H1 (cell line): ENCODE measurements around the gene MUC13. TPM values are rescaled to one million over a fixed set of nuclear protein-coding genes. Genes with fewer than 3 reads are reported as not detected.

Source experiments
- CTCF ChIA-PET: fragments of 300-600 bp; sonication (Branson Sonifier 250); formaldehyde crosslinking; loops from one replicate; lab custom pipeline; 2021; ENCODE audit not compliant: partially characterized antibody; lab: Charles Lee
- POLR2A ChIA-PET: fragments of 300-600 bp; sonication (Branson Sonifier 250); formaldehyde crosslinking; loops from one replicate; lab custom pipeline; 2021; ENCODE audit warnings: inconsistent platforms; ENCODE audit not compliant: partially characterized antibody; lab: Charles Lee
- DNase-seq, 2 experiments: peaks; one replicate each; pipeline versions ENCODE4 v3.0.0 to v3.0.0-alpha.2; 2010 to 2022; ENCODE audit warnings: low spot score in 2 of 2, low read depth in 1 of 2, mixed read lengths in 1 of 2
- FAIRE-seq: peaks from 2 replicates; lab custom pipeline; 2011; peaks lifted over from hg19 to GRCh38; lab: Jason Lieb, UNC
- H2AFZ ChIP-seq: 2 replicates; pipeline ENCODE4 v1.8.1; 2012; ENCODE audit warnings: low read length, inconsistent platforms
- H2AK5ac ChIP-seq: 2 replicates; pipeline ENCODE4 v1.6.1; 2013; ENCODE audit warnings: low read depth, low read length
- H2BK120ac ChIP-seq: replicated peaks from 2 replicates; pipeline ENCODE3; 2013; ENCODE audit warnings: low read depth, low read length, inconsistent platforms
- H2BK12ac ChIP-seq: 2 replicates; pipeline ENCODE4 v1.6.1; 2013; ENCODE audit warnings: low read depth, low read length
- H2BK15ac ChIP-seq: 2 replicates; pipeline ENCODE4 v1.6.1; 2013; ENCODE audit warnings: low read length
- H2BK20ac ChIP-seq: 2 replicates; pipeline ENCODE4 v1.6.1; 2013; ENCODE audit warnings: low read length
- H2BK5ac ChIP-seq: 2 replicates; pipeline ENCODE4 v1.6.1; 2013; ENCODE audit warnings: low read depth, low read length
- H3K14ac ChIP-seq: 2 replicates; pipeline ENCODE4 v1.6.1; 2013; ENCODE audit warnings: inconsistent platforms; ENCODE audit not compliant: insufficient read length
- H3K18ac ChIP-seq: 2 replicates; pipeline ENCODE4 v1.6.1; 2013; ENCODE audit warnings: low read length; ENCODE audit errors: extremely low read depth
- H3K23ac ChIP-seq: 2 replicates; pipeline ENCODE4 v1.6.1; 2013; ENCODE audit warnings: inconsistent platforms; ENCODE audit not compliant: insufficient read length
- H3K23me2 ChIP-seq: 2 replicates; pipeline ENCODE4 v1.6.1; 2013; ENCODE audit warnings: low read depth, low read length
- H3K27ac ChIP-seq: 2 replicates; pipeline ENCODE4 v1.6.1; 2011; ENCODE audit warnings: low read depth, low read length, inconsistent platforms
- H3K27me3 ChIP-seq, 4 experiments: replicated peaks in 1 of 4; 1 replicate in 1 of 4; 2 replicates in 3 of 4; pipeline versions ENCODE4 v1.6.1 to v1.8.1; 2011 to 2013; ENCODE audit warnings: low read length in 3 of 4, mild to moderate bottlenecking in 3 of 4, inconsistent platforms in 2 of 4, mixed read lengths in 2 of 4, moderate library complexity in 1 of 4; ENCODE audit not compliant: control insufficient read depth in 3 of 4, insufficient read depth in 3 of 4; ENCODE audit errors: extremely low read depth in 1 of 4
- H3K36me3 ChIP-seq, 4 experiments: 2 replicates each; pipeline versions ENCODE4 v1.6.1 to v1.8.1; 2011 to 2013; ENCODE audit warnings: mild to moderate bottlenecking in 4 of 4, low read length in 3 of 4, moderate library complexity in 2 of 4, control low read depth in 1 of 4, inconsistent platforms in 1 of 4; ENCODE audit not compliant: insufficient read depth in 4 of 4, control insufficient read depth in 2 of 4
- H3K4ac ChIP-seq: replicated peaks from 2 replicates; pipeline ENCODE3; 2013; ENCODE audit warnings: low read length, low read depth, mixed read lengths, inconsistent platforms; ENCODE audit not compliant: insufficient read length
- H3K4me1 ChIP-seq, 4 experiments: replicated peaks in 1 of 4; 1 replicate in 1 of 4; 2 replicates in 3 of 4; pipeline versions ENCODE4 v1.6.1 to v1.8.1; 2011 to 2013; ENCODE audit warnings: low read length in 3 of 4, inconsistent platforms in 2 of 4, mixed read lengths in 1 of 4; ENCODE audit not compliant: insufficient read depth in 4 of 4, control insufficient read depth in 3 of 4
- H3K4me2 ChIP-seq, 2 experiments: 2 replicates each; pipeline versions ENCODE4 v1.6.1 to v1.8.1; 2011 to 2013; ENCODE audit warnings: low read depth in 2 of 2, low read length in 2 of 2, control low read depth in 1 of 2, inconsistent platforms in 1 of 2, mild to moderate bottlenecking in 1 of 2; ENCODE audit not compliant: insufficient read depth in 1 of 2
- H3K4me3 ChIP-seq, 4 experiments: fragments of 200-600, 300-600 bp in 1 of 4; sonication (generic), shearing (Covaris generic), sonication (Bioruptor Twin) in 1 of 4; 2 replicates each; pipeline versions ENCODE4 v1.5.1 to v1.8.1; 2011 to 2016; ENCODE audit warnings: low read length in 4 of 4, low read depth in 3 of 4, control low read depth in 2 of 4, inconsistent platforms in 2 of 4, mild to moderate bottlenecking in 2 of 4, mixed read lengths in 1 of 4, moderate library complexity in 1 of 4; ENCODE audit not compliant: insufficient read depth in 2 of 4; ENCODE audit errors: extremely low read depth in 1 of 4
- H3K56ac ChIP-seq: replicated peaks from 2 replicates; pipeline ENCODE3; 2013; ENCODE audit warnings: low read depth, mild to moderate bottlenecking, mixed read lengths, low read length, inconsistent platforms; ENCODE audit not compliant: insufficient read length
- H3K79me1 ChIP-seq: 2 replicates; pipeline ENCODE4 v1.6.1; 2013; ENCODE audit warnings: low read depth, low read length, control low read depth
- H3K79me2 ChIP-seq, 2 experiments: 2 replicates each; pipeline versions ENCODE4 v1.6.1 to v1.8.1; 2012 to 2013; ENCODE audit warnings: low read length in 2 of 2, mild to moderate bottlenecking in 2 of 2, inconsistent platforms in 1 of 2; ENCODE audit not compliant: insufficient read depth in 2 of 2, control insufficient read depth in 1 of 2
- H3K9ac ChIP-seq, 4 experiments: replicated peaks in 1 of 4; 1 replicate in 1 of 4; 2 replicates in 3 of 4; pipeline versions ENCODE4 v1.6.1 to v1.8.1; 2011 to 2013; ENCODE audit warnings: low read depth in 3 of 4, low read length in 3 of 4, control low read depth in 2 of 4, mild to moderate bottlenecking in 2 of 4, moderate library complexity in 2 of 4, inconsistent platforms in 1 of 4; ENCODE audit errors: extremely low read depth in 1 of 4
- H3K9me3 ChIP-seq, 2 experiments: 2 replicates each; pipeline versions ENCODE4 v1.6.1 to v1.8.1; 2012 to 2013; ENCODE audit warnings: mild to moderate bottlenecking in 2 of 2, moderate library complexity in 2 of 2, control low read depth in 1 of 2, inconsistent platforms in 1 of 2, low read depth in 1 of 2, low read length in 1 of 2, mixed read lengths in 1 of 2; ENCODE audit not compliant: insufficient read depth in 2 of 2
- H4K20me1 ChIP-seq, 2 experiments: replicated peaks in 1 of 2; 2 replicates each; pipeline versions ENCODE3 to v1.8.1; 2011 to 2013; ENCODE audit warnings: inconsistent platforms in 2 of 2, low read length in 2 of 2, mild to moderate bottlenecking in 1 of 2; ENCODE audit not compliant: insufficient read depth in 2 of 2, control insufficient read depth in 1 of 2
- H4K5ac ChIP-seq: 2 replicates; pipeline ENCODE4 v1.6.1; 2013; ENCODE audit warnings: low read length, low read depth, mixed read lengths, inconsistent platforms; ENCODE audit not compliant: insufficient read length
- H4K8ac ChIP-seq: 2 replicates; pipeline ENCODE4 v1.8.0; 2013; ENCODE audit warnings: mild to moderate bottlenecking, moderate library complexity, low read length, inconsistent platforms; ENCODE audit not compliant: insufficient read depth; ENCODE audit errors: extremely low read depth
- H4K91ac ChIP-seq: replicated peaks from 2 replicates; pipeline ENCODE3; 2013; ENCODE audit warnings: low read length, mixed read lengths, inconsistent platforms; ENCODE audit not compliant: insufficient read length
- CHD1 ChIP-seq: IDR thresholded peaks from 2 replicates; pipeline ENCODE4 v1.6.1; 2012; ENCODE audit warnings: low read depth, low read length, improper control_type of control experiment
- CHD2 ChIP-seq: IDR thresholded peaks from 2 replicates; pipeline ENCODE4 v1.6.1; 2012; ENCODE audit warnings: low read length, improper control_type of control experiment
- EGR1 ChIP-seq: IDR thresholded peaks from 2 replicates; pipeline ENCODE4 v1.6.1; 2011; ENCODE audit warnings: low read depth, low read length, borderline replicate concordance
- RBBP5 ChIP-seq: IDR thresholded peaks from 2 replicates; pipeline ENCODE4 v1.7.1; 2012; ENCODE audit warnings: low read depth, mild to moderate bottlenecking, inconsistent platforms, low read length, moderate library complexity, borderline replicate concordance
- SP1 ChIP-seq: IDR thresholded peaks from 2 replicates; pipeline ENCODE4 v1.6.1; 2011; ENCODE audit warnings: low read depth, low read length
- WGBS, 2 experiments: shearing (Covaris generic) in 1 of 2; methylation state at CpG; one replicate each; pipeline versions ENCODE4 v1.1.6 to v1.1.7; 2013 to 2015; ENCODE audit warnings: low lambda C conversion rate in 2 of 2, mixed read lengths in 2 of 2, inconsistent platforms in 1 of 2, low coverage in 1 of 2, missing lambda C conversion rate in 1 of 2; ENCODE audit not compliant: insufficient replicate concordance in 2 of 2, insufficient coverage in 1 of 2, insufficient read length in 1 of 2; ENCODE audit errors: extremely low coverage in 1 of 2, missing lambda C conversion rate in 1 of 2; 5-methylcytosine and 5-hydroxymethylcytosine counted together
- polyA plus RNA-seq, 7 experiments: library from polyadenylated mRNA; depleted of rRNA in 3 of 7; stranded (reverse) in 5 of 7; unstranded in 2 of 7; fragments of >200 nt in 5 of 7; fragments of 200-250 nt in 2 of 7; gene quantifications; 1 replicate in 5 of 7; 2 replicates in 1 of 7; 4 replicates in 1 of 7; pipeline versions ENCODE4 v1.2.1 to v1.2.3, GENCODE V29; 2011 to 2013; ENCODE audit warnings: missing spikeins in 2 of 7, mixed read lengths in 2 of 7
- total RNA-seq: library from RNA; stranded (reverse); fragmentation: NEBNext Ultra II Directional; extraction: Animal tissue kit (Norgen Biotek cat#: 25700); gene quantifications from 2 replicates; pipeline ENCODE4 v1.2.1, GENCODE V29; 2021
- TF ChIP-seq, protein P1 (sequence below): IDR thresholded peaks from 2 replicates; pipeline ENCODE4 v1.6.1; 2012; ENCODE audit warnings: inconsistent platforms
- TF ChIP-seq, protein P2 (sequence below): IDR thresholded peaks from 2 replicates; pipeline ENCODE4 v1.6.1; 2012; ENCODE audit warnings: inconsistent platforms

Gene MUC13
- total and polyA plus RNA-seq, 2 of the 8 experiments (the other 6 are each of a cell fraction or from before 2014, with no cell fraction given), result not detected

DNA sequence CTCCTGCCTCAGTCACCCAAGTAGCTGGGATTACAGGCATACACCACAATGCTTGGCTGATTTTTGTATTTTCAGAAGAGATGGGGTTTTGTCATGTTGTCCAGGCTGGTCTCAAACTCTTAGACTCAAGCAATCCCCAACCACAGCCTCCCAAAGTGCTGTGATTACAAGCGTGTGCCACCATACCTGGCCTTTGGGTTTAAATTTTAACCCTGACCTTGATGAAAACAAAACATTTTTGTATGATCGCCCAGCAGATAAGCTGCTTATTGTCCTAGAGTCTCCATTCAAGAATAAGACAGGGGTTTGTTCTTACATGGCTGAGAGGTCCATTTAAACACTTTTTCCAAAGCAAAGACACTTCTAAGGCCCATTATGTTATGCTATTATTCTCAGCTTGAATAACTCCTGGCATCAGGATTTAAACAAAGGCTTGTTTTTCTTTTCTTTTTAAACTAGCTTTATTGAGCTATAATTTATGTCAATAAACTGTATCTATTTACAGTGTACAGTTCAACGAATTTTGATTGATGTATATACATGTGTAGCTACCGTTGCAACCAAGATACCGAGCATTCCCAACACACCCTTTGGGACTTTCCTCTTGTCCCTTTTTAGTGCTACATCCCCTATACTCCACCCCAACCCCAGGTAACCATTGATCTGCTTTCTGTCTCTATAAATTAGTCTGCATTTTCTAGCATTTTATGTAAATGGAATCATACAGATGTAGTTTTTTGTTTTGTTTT, 1.4 kb upstream of the MUC13 start:
- Histone ChIP-seq H3K79me1 (no peaks in the 10 kb centered on the region), H3K36me3 (no peaks in the 10 kb centered on the region), H3K79me2 (no peaks in the 10 kb centered on the region), H3K18ac (no peak overlapping the region), H2AK5ac (no peak overlapping the region), H3K4ac (no peak overlapping the region), H2BK20ac (no peak overlapping the region), H4K5ac (no peak overlapping the region), H3K23ac (no peak overlapping the region), H2BK120ac (no peak overlapping the region), H2AFZ (no peak overlapping the region), H4K8ac (no peak overlapping the region), H3K56ac (no peak overlapping the region), H3K27me3 (no peaks in the 10 kb centered on the region), H3K9ac (no peak overlapping the region), H2BK12ac (no peak overlapping the region), H2BK5ac (no peak overlapping the region), H3K9me3 (no peaks in the 10 kb centered on the region), H3K23me2 (no peaks in the 10 kb centered on the region), H3K14ac (no peak overlapping the region), H4K91ac (no peak overlapping the region), H3K4me1 (no peaks in the 10 kb centered on the region), H3K4me2 (no peak overlapping the region), H3K4me3 (no peak overlapping the region), H3K27ac (no peak overlapping the region), H4K20me1 (no peaks in the 10 kb centered on the region), H2BK15ac (no peak overlapping the region)
- no peak for DNase-seq
- ChIA-PET POLR2A (no interaction called here), CTCF (interaction anchor here (0.6 to 13.8 kb wide), 8 partner anchors 12 to 594 kb away, joined by 3 to 126 read pairs (median 3); no protein-coding TSS in a partner anchor)
- no peak for FAIRE-seq
- TF ChIP-seq, protein P1, sequence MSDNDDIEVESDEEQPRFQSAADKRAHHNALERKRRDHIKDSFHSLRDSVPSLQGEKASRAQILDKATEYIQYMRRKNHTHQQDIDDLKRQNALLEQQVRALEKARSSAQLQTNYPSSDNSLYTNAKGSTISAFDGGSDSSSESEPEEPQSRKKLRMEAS, result no peak
- TF ChIP-seq SP1 (no peak), CHD2 (no peak), CHD1 (no peak), EGR1 (no peak), RBBP5 (no peak)
- TF ChIP-seq, protein P2, sequence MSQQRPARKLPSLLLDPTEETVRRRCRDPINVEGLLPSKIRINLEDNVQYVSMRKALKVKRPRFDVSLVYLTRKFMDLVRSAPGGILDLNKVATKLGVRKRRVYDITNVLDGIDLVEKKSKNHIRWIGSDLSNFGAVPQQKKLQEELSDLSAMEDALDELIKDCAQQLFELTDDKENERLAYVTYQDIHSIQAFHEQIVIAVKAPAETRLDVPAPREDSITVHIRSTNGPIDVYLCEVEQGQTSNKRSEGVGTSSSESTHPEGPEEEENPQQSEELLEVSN, result no peak
- WGBS, 2 experiments, result 91% methylated on average over 5 of the region's 5 CpGs; no CpG with 5 or more reads in 1 of the 2 experiments
